Measurements from ENCODE around the gene PILRB. TPM values are rescaled to one million over a fixed set of nuclear protein-coding genes. Genes with fewer than 3 reads are reported as not detected.

Gene PILRB
- total RNA-seq: 10 to 100 TPM; 48.7 to 49.8 TPM

DNA sequence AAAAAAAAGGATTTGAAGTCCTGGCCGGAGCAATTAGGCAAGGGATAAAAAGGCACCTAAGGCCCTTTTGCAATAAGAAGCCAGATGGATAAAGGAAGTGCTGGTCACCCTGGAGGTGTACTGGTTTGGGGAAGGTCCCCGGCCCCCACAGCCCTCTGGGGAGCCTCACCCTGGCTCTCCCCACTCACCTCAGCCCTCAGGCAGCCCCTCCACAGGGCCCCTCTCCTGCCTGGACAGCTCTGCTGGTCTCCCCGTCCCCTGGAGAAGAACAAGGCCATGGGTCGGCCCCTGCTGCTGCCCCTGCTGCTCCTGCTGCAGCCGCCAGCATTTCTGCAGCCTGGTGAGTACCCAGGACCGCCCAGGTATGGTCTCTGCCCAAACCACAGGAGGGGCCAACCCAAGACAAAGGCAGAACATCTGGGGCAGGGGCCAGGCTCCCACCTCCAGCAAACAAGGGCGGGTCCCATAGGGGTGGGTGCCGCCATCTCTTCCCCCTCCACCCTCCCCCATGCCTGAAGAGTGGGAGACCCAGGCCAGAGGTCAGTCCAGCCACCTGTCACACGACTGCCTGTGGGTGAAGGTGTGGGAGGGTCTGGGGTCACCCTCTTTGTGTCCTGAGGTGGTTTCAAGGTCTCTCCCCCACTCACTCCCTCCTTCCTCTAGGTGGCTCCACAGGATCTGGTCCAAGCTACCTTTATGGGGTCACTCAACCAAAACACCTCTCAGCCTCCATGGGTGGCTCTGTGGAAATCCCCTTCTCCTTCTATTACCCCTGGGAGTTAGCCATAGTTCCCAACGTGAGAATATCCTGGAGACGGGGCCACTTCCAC, at the start of gene PILRB:
Gene PILRB, plus strand, starts transcription at position 91 of the 830 bp plus-strand sequence. Its CDS starts 186 bp downstream, at position 277.

DNA sequence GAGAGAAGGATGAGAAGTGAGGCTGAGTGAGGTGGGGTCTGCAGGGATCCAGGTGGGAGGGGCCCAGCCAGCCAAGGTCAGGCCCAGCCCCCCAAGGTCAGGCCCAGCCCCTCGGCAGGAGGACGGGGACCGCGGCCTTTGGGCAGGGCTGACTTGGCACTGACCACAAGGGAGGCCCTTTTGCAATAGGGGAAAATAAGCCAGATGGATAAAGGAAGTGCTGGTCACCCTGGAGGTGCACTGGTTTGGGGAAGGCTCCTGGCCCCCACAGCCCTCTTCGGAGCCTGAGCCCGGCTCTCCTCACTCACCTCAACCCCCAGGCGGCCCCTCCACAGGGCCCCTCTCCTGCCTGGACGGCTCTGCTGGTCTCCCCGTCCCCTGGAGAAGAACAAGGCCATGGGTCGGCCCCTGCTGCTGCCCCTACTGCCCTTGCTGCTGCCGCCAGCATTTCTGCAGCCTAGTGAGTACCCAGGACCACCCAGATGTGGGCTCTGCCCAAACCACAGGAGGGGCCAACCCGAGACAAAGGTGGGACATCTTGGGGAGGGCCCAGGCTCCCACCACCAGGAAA, 15.4 kb downstream of the PILRB start, which contains the start of gene PILRA:
Gene PILRA, plus strand, starts transcription at position 227 of the 571 bp plus-strand sequence. Its CDS starts 170 bp downstream, at position 397.

Other genes starting within 250 kb of the PILRB start
- gene TAF6, start 238.8 kb upstream of the PILRB start, total RNA-seq: 10 to 100 TPM; 49.0 to 53.3 TPM
- gene CNPY4, start 238.5 kb upstream of the PILRB start, total RNA-seq: 10 to 100 TPM; 35.7 to 40.9 TPM
- 1 to 10 TPM; 3.0 to 4.3 TPM for gene MBLAC1, start 231.2 kb upstream of the PILRB start, total RNA-seq
- 100 to 1,000 TPM; 170 to 180 TPM for gene LAMTOR4, start 209.2 kb upstream of the PILRB start, total RNA-seq
- 10 to 100 TPM; 52.0 to 52.2 TPM for gene TRAPPC14, start 199.4 kb upstream of the PILRB start, total RNA-seq
- gene GAL3ST4, start 189.5 kb upstream of the PILRB start, total RNA-seq: 10 to 100 TPM; 14.8 to 14.9 TPM
- 10 to 100 TPM; 15.6 to 15.7 TPM for gene GPC2, start 180.7 kb upstream of the PILRB start, total RNA-seq
- 10 to 100 TPM; 15.7 to 16.1 TPM for gene STAG3, start 180.2 kb upstream of the PILRB start, total RNA-seq
- 10 to 100 TPM; 70.9 to 72.5 TPM for gene PVRIG, start 138.2 kb upstream of the PILRB start, total RNA-seq
- not detected for gene SPDYE3, start 50.4 kb upstream of the PILRB start, total RNA-seq
- 1 to 10 TPM; 2.6 to 3.9 TPM for gene PILRA, start 15.4 kb downstream of the PILRB start, total RNA-seq
- gene ZCWPW1, start 70.6 kb downstream of the PILRB start, total RNA-seq: 1 to 10 TPM; 2.8 to 3.6 TPM
- 10 to 100 TPM; 44.3 to 44.5 TPM for gene MEPCE, start 71.7 kb downstream of the PILRB start, total RNA-seq
- gene PPP1R35, start 78.4 kb downstream of the PILRB start, total RNA-seq: 10 to 100 TPM; 70.7 to 79.2 TPM
- gene SPACDR, start 106.1 kb downstream of the PILRB start, total RNA-seq: 1 to 10 TPM; 2.3 to 3.9 TPM
- 100 to 1,000 TPM; 117 TPM for gene TSC22D4, start 121.1 kb downstream of the PILRB start, total RNA-seq
- gene NYAP1, start 125.8 kb downstream of the PILRB start, total RNA-seq: under 1 TPM; 0.19 to 0.20 TPM
- 10 to 100 TPM; 28.8 to 32.7 TPM for gene AGFG2, start 181.1 kb downstream of the PILRB start, total RNA-seq
- gene SAP25, start 215.8 kb downstream of the PILRB start, total RNA-seq: 10 to 100 TPM; 37.0 to 41.5 TPM
- 100 to 1,000 TPM; 233 to 238 TPM for gene LRCH4, start 228.0 kb downstream of the PILRB start, total RNA-seq
- gene FBXO24, start 228.2 kb downstream of the PILRB start, total RNA-seq: 1 to 10 TPM in 1 of 2 experiments, under 1 TPM in 1; 0.86 to 1.5 TPM
- 10 to 100 TPM; 16.6 to 17.4 TPM for gene PCOLCE, start 244.2 kb downstream of the PILRB start, total RNA-seq

All from activated naive CD4-positive, alpha-beta T cell treated with anti-CD3 and anti-CD28 coated beads, Interleukin-2, amount 10 ng/mL, durations not matched to agents 5 hours and 36 hours (primary cell).